SIG-M5 treated with dmso at 0.1 percent for 504 hours (cell line): ENCODE results near the gene ARID1B.
A peak's percentile ranks its signal among the peaks of the same experiment; 100 is the strongest.

Experiments used
- DNase-seq: peaks from one replicate; lab custom pipeline; 2025; ENCODE audit not compliant: unreplicated experiment; lab: John Stamatoyannopoulos, UW

Gene ARID1B

DNA sequence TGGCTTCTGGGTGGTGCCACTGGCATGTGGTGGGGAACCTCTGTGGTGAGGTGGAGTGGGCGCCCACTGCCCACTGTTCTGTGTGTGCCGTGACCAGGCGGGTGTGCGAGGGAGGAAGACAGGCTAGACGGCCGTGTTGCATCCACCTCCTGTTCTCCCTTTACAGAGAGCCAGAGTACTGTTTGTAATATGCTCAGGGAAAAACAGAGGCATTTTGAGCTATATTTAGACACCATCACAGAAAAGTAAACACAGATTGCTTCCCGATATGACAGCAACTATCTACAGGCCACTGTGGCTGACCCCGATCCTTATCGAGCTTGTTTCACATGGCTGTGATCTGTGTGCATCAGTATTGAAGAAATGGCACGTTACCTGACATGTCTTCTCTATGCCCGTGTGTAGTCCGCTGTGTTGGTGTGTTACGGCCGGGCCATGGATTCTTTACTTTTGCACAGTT is 45.6 kb downstream of the ARID1B start:
- no peak for DNase-seq

DNA sequence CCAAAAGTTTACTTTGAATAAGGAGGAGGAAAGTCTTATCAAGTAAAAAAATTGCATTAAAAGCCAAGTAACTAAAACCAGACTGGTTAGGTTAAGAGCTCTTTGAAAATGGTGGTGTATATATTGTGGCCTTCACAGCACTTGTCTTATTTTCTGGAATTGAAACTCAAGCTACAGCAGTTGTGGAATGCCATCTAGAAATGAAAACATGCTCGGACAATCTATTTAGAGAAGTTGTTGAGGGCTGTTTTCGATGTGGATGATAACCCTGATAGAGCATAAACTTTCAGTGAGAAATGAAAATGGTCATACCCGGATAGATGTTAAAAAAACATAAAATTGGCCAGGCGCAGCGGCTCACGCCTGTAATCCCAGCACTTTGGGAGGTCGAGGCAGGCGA is 47.0 kb downstream of the ARID1B start:
- DNase-seq = no peak

DNA sequence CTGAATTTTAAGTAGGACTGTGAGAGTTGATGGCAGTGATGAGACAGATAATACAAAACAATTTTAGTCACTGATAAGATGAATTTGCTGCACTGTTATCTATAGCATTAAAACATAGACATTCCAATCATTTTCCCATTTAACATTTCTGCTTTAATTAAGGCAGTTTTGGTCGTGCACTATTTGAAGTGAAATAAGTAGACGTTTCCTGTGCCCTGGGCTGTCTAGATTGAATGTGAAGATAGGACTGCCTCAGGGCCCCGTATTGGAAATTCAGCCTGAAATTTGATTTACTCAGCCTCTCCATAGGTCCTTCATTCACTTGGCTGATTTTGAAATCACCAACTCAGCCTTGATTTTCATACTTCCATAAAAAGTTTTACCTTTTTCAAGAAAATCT is 48.3 kb downstream of the ARID1B start:
- DNase-seq = no peak

GRCh38 chr6:156826290-156826955 is 49.2 kb downstream of the ARID1B start:
- DNase-seq = no peak

GRCh38 chr6:156827382-156827781 is 50.2 kb downstream of the ARID1B start:
- no peak for DNase-seq

- peak; percentile 39 for DNase-seq
These were observed 51.1 kb downstream of the ARID1B start for GRCh38 chr6:156828280-156828703.

DNA sequence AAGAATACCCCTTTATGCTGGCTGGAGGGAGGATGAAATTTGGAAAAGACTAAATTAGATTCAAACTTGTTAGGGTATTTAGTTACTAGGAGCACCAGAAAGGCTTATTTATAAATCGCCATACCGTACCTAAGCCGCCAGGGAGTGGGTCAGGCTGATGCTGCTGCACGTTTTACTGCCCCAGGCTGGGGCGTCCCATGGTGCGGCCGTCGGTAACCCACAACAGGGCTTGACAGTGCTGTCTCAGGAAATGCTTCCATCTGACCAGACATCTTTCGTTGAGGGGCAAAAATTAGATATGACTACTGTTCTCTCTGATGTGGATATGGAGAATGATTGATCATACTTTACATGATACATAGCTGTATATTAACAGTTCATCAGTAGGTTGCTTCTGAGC is 52.9 kb downstream of the ARID1B start:
- DNase-seq = no peak

DNA sequence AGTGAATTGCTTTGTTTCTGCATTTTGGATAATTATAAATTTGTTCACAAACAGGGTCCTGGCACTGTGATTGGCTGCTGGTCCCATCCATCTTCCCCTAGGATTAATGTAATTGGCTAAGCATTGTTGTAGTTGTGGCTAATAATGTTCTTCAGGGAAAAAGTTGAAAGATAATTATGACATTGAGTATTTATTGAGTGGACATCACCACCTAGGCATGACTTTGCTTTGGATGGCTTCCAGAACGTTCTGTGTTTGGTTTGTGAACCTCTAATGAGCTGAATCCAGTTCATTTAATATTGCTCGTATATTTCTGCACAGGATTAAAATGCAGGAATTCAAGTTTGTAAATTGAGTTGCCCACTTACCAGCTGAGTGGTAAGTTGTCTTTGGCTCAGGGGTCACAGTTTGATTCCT is 55.1 kb downstream of the ARID1B start:
- DNase-seq = no peak

DNA sequence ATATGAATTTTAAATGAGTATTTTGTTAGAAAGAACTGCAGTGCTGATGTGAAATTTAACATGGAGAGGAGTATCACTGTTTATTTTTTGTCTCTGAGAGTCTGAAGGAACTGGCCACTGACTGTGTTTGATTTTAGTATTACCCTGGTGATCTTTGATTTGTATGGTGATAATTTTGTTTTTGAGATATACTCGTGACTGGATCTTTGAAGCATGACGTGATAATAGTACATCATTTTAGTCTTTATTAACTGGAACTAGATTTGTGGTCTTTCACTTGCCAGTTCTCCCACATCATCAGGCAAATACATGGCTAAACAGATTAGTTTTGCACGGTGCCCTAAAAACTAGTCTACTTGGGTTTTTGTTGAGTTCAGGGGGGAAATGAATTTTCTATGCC is 55.5 kb downstream of the ARID1B start:
- DNase-seq = no peak

DNA sequence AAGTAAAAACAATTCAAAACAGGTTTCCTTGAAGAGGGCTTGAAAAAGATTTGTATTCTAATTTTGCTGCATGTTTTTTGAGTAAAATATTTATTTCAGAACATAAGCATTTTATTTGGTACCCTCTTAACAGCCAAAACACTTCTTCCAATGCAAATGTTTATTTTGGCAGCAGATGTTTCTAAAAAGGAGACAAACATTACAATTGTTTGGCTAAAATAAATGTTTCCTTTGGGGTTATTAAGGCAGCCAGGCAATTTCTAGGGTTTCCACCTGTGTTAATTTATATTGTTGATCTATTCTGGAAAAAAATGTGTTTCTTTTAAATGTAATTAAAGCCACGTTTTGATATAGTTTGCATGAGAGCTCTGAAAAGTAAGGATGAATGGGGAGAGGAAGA is 56.6 kb downstream of the ARID1B start:
- no peak for DNase-seq

GRCh38 chr6:156839129-156839528 is 62.0 kb downstream of the ARID1B start:
- DNase-seq = no peak

DNA sequence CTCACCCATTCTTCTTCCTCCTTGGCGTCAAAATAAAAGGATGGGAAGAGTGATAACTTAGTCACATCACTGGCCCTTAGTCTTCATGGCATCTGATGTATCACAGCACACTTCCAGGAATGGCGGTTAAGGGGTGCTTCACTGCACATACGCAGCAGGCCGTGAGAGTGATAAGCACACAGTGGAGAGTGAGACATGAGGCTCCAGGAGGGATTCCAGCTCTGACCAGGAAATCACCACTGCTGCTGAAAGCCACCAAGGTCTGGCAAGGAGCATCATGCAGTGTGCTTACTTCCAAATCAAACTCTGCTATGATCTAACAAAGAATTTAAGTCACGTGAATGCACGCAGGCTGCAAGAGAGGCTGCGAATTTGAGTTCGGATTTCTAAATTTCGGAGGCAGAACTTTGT is 62.4 kb downstream of the ARID1B start:
- DNase-seq = no peak

- DNase-seq = no peak
These were observed 63.0 kb downstream of the ARID1B start for GRCh38 chr6:156840136-156840535.

DNA sequence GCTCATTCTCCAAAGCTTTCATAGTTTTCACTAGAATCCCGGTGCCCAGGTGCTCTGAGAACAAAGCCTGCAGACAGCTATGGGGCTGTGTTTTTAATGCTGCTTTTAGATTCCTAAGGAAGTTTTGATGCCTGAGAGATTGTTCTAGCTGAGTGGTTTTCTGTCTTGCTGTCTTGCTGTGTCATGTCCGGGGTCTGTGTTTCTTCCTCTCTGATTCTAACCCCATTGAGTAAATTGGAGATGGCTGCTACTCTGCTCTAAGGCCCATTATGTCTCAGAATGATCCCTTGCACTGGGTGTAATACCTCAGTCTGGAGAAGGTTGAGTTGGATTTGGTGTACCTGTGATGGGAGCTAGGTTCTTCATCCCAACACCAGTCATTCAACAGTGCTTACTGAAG is 63.4 kb downstream of the ARID1B start:
- DNase-seq = peak; percentile 16

GRCh38 chr6:156841508-156841907 is 64.3 kb downstream of the ARID1B start:
- DNase-seq = no peak

GRCh38 chr6:156842598-156843250 is 65.5 kb downstream of the ARID1B start:
- DNase-seq = peak; percentile 35

DNA sequence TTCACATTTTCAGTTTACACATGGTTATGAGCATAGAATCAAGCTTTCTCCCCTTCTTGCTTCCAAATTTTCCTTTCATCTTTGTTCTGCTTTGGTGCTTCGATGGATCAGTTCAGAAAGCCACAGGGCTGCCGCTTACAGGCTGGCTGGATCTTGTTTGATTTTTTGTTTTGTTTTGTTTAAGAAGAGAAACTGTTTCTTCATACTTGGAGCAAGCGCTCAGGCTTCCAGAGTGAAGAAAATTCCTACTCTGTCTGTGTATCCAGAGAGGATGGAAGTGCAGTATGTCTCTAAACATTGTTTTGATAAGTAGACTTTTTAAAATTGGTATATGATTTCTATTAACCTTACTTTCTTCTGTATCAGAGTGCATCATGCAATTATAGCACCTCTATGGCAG is 66.9 kb downstream of the ARID1B start:
- DNase-seq = no peak

- DNase-seq = no peak
These were observed 68.4 kb downstream of the ARID1B start for GRCh38 chr6:156845454-156846155.

DNA sequence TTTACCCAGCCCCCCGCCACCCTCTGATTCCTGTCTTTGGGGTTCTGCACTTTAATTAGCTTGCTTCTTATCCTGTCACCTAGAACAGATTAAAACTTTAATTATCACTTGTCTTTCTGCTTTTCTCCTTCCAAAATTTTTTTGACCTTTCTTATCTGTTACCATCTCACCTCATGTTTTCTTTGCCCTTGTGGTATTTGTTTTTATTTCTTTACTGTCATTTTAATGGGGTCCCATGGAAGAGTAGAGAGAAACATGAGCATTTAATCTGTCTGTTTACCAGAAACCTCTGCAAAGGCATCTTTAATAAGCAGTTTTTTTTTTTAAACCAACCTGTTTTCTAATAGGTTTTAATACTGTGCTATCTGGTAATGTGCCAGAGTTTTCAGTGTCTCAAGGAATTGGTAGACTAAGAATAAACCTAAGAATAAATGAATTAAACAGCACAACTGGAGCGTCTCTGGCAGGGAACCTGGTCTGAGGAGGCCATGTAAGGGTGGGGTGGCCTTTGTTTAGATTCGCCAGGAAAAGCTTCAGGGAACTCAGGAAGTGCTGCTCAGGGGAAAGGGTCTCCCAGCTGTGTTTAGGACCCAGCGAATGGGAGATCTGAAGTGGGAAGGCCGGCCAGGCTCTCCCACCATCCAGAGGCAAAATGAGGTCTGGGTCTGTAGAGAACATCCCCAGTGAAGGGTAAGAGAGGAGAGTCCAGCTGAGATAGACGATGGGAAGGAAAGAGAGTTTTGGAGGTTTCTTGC is 69.8 kb downstream of the ARID1B start:
- no peak for DNase-seq

DNA sequence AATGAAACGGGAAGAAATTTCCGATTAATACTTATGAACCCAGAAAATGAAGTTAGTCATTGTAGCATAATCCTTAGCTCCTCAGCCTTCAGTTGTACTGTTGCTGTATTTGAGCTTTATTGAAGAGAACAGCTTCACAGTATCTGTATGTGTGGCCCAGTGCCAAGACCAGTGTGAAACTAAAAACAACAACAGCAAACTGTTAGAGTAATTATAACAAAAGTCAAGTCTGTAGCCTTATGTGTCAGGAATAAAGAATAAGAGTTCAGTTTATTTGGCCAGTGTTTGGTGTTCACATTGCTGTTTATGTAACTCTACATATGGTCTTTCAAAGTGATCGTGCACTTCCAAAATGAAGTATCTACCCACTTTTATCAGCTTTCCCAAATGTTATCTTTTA is 70.9 kb downstream of the ARID1B start:
- no peak for DNase-seq

- no peak for DNase-seq
These were observed 71.4 kb downstream of the ARID1B start for GRCh38 chr6:156848533-156848932.
